Activated CD4-positive, alpha-beta T cell treated with anti-CD3 and anti-CD28 coated beads for 4 hours (primary cell): ENCODE data around the gene PCDHGA3.
"Not testable (repeated sequence)": the region's sequence is repeated elsewhere in the genome, so short reads cannot be mapped to it uniquely, and the experiment has no call there.

Source experiments
- DNase-seq, 2 donors: peaks; one replicate each; pipeline ENCODE4 v3.0.0-alpha.2; 2020

Gene PCDHGA3

DNA sequence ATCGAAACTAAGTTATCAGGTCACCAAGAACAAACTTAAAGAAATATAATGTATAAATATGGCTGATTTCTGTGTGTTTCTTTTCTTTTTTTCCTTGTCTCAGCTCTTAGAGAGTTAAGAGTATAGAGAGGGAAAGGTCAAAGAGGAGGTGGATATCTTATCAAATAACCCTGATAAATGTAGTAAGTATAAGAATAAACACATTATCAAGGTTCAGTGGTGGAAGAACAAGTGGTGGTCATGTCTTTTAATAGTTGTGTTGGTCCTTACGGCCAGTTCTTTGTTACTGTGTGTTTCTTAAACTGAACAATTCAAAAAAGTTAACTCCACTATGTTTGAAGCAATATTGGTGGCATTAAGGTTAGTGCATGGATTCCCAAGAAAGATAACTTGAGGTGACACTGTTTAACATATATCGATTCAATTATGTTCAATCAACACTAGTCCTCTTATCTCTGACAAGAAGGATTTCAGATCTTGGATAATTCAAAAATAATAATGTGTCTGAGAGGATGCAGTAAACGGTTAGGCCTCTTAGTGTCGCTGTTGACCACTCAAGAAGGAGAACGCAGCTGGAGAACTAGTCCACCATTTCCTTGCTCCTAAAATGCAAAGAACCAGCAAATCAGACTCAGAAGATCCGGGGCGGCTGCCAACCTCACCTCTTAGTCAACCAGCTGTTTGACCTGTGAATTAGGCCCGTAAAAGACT is at the start of gene PCDHGA3:
PCDHGA3 (plus strand) TSS at position 588 of the 711 bp plus-strand sequence. CDS start 205 bp downstream, outside the sequence.
- DNase-seq: no peak

DNA sequence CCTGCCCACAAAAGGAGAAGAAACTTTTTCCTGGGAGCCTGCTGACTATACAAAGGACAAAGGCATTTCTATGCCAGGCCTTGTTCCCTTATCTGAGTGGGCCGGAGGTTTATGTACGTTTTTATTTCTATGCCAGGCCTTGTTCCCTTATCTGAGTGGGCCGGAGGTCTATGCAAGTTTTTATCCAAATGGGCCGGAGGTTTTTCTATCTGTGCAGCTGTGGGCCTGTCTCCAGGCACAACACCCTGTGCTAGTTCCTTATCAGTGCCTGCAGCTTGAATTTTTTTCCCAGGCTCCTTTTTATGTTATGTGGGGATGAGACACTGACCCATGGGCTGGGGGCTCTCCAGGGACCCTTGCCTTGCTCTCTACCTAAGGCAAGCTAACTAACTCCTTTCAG is 45.3 kb upstream of the PCDHGA3 start:
- no peak for DNase-seq

- DNase-seq: no peak
Measured at GRCh38 chr5:141303756-141304155, 39.9 kb upstream of the PCDHGA3 start, which contains the start of gene SLC25A2. Gene SLC25A2, minus strand, starts transcription at chr5:141304049. Its CDS starts 184 bp downstream, at chr5:141303865.

- DNase-seq: no peak
Measured at GRCh38 chr5:141306630-141307029, 37.0 kb upstream of the PCDHGA3 start.

GRCh38 chr5:141313711-141314110 is 29.9 kb upstream of the PCDHGA3 start:
- DNase-seq: no peak

DNA sequence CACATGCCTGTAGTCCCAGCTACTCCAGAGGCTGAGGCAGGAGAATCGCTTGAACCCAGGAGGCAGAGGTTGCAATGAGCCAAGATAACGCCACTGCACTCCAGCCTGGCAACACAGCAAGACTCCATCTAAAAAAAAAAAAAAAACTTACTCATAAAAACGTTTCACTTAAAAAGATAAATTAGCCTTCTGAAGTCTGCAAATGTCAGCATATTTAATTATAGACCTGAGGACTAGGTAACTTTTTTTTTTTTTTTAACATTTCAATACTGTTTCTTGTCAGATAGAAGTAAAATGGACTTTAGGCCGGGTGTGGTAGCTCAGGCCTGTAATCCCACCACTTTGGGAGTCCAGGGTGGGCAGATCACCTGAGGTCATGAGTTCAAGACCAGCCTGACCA is 26.7 kb upstream of the PCDHGA3 start:
- DNase-seq: not testable (repeated sequence)

GRCh38 chr5:141319202-141319601 is 24.4 kb upstream of the PCDHGA3 start:
- DNase-seq: no peak

DNA sequence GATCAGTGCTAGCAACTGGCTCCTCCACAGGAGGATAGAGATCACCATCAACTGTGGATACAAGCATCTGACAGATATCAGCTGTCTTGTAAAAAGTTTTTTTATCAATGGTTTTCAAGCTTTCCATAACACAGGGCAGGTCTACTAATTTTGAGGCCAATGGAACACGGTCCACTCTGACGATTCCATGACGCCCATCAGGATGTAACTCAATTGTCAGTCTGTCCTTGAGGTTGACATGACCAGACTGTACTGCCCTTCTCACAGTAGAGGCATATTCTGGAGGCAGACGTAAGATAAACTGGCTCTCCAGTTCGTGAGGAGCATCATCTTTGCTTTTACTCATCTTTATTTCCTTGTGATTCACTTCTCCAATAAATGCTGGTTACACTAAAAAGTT is 23.9 kb upstream of the PCDHGA3 start:
- no peak for DNase-seq

DNA sequence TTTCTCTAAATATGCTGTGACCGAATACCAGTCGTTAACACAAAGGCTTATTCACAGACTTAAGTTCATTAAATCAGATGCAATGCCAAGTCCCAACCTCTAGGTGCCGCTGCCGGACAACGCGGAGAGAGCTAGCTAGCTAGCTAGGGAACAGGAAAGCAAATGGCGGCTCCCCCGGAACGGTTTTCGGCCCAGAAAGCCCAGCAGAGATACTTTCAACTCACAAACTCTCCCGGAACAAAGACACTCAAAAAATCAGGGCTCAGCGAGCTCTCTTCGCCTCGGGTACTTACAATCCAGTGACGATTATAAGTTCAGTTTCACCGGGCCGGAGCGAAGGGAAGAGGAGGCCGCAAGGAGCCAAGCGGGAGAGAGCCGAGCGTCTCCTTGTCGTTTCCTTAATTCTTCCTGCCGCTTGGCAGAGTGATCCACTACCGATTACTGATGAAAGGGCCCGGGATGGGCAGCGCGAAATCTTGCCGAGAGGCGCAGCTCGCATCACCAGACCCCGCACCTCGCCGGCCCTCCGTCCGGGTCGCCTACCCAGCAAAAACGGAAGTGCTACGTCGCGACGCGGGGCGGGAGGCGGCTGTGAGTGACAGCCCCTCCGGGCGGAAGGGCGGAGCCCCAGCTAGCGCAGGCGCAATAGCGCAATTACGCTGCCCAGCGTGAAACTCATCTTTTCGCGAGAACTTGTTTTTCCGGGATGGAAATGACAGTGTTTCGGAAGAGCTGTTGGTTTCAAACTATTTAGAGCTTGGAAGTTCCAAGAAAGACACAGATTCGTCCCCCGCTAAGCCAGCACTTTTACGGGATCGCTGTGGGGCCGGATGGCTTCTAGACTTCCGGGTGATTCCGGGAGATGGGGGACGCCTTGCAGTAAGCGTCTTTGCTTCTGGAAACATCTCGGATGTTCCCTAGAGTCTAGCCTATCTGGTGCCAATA is 23.1 kb upstream of the PCDHGA3 start, which contains the start of gene TAF7:
TAF7 (minus strand) TSS at position 560 of the 945 bp plus-strand sequence. CDS start 740 bp downstream, outside the sequence.
- DNase-seq: peak; percentile 90 to 91

GRCh38 chr5:141322261-141322660 is 21.4 kb upstream of the PCDHGA3 start:
- no peak for DNase-seq

DNA sequence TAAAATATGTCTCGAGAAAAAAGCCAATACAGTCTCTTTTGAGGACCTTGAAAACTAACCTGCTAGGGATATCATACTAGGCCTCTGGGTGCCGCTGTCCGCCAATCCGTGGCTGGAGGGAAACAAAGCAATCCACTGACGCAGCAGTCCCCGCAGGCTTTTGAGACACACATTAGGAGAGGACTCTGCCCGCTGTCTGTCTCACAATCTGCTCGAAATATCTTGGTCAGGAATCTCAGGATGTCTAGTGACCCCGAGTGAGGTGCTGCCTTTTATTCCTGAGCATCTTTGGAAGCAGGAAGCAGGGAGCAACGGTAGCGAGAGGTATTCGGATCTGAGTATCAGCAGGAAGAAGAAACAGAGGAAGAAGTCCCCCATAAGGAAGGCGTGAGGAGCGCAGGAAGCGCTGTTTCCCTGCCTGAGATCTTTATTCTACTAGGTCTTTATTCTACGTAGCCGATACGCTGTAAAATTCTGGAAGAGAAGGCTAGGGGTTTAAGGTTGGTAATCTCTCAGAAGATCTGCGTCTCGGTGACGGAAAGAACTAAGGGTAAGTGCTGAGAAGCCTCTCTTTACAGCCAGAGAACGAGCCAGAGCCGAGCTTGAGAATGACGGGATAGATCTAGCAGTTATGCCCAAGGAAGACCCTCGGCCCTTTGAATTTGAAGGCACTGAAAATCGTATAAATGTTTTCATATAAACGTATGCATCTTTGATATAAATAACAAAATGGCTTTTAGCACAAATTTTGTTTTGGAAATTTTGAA is 17.4 kb upstream of the PCDHGA3 start:
- peak; percentile 61 to 67 for DNase-seq

DNA sequence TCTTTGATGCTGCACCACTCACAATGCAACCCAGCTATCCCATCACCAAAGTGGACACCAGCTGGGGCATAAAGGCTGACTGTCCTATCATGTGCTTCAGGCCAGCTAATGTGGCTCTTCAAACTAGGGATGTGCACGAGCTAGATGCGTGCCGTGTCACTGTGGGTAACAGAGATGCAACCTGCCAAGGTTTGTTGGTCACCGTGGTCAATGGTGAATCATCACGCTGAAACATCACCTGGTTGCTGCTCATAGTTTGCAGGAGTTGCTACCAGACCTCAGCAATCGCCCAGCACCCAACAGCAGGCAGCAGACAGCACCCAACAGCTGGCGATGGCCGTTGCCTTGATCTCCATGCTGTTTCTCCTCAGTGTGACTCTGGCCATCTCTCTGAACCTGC is 15.4 kb upstream of the PCDHGA3 start:
- DNase-seq: no peak

DNA sequence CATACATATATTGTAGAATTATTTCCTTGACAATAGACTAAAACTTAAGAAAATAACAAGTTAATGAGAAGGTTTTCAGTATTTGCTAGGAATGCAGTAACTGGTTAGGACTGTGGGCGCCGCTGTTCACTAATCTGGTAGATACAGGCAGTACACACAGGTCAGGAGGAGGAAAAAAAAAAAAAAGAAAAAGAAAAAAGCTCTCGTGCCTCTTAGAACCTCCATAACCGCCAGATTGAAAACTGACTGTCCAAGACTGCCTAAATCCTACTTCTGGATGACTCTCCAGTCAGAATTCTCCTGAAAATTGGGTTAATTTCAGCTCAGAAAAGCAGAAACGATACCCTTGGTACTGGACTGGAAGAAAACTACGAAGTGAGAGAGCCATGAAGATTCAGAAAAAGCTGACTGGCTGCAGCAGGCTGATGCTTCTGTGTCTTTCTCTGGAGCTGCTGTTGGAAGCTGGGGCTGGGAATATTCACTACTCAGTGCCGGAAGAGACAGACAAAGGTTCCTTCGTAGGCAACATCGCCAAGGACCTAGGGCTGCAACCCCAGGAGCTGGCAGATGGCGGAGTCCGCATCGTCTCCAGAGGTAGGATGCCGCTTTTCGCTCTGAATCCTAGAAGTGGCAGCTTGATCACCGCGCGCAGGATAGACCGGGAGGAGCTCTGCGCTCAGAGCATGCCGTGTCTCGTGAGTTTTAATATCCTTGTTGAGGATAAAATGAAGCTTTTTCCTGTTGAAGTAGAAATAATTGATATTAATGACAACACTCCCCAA is 13.1 kb upstream of the PCDHGA3 start, which contains the start of gene PCDHGA1:
PCDHGA1 (plus strand) TSS at position 216 of the 782 bp plus-strand sequence.
- no peak for DNase-seq

GRCh38 chr5:141332571-141332970 is 11.1 kb upstream of the PCDHGA3 start:
- DNase-seq: not testable (repeated sequence)

DNA sequence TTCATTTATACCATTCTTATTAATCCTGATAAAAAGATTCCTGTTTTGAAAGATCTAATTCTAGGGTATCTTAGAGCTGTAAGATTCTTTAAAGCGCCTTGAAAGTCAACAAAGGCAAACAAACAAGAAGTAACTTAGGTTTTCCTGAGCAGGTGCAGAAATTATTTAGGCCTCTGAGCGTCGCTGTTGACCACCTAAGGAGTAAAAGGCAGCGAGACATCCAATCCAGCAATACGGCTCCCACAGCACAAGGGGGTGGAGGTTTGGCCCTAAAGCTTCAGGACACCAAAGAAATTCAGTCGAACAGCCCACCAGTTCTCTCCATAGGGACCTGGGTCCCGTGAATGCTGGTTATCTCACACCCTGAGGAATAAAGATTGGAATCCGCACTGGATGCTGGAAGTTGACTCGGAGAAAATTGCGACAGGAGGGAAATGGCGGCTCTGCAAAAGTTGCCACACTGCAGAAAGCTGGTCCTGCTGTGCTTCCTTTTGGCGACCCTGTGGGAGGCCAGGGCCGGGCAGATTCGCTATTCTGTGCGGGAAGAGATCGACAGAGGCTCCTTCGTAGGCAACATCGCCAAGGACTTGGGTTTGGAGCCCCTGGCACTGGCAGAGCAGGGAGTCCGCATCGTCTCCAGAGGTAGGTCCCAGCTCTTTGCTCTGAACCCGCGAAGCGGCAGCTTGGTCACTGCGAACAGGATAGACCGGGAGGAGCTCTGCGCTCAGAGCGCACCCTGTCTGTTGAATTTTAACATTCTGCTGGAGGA is 4.9 kb upstream of the PCDHGA3 start, which contains the start of gene PCDHGA2:
PCDHGA2 (plus strand) TSS at position 223 of the 769 bp plus-strand sequence.
- no peak for DNase-seq

- not testable (repeated sequence) for DNase-seq
Measured at GRCh38 chr5:141340781-141341354, 2.8 kb upstream of the PCDHGA3 start.

GRCh38 chr5:141342773-141343172 is 856 bp upstream of the PCDHGA3 start:
- no peak for DNase-seq

DNA sequence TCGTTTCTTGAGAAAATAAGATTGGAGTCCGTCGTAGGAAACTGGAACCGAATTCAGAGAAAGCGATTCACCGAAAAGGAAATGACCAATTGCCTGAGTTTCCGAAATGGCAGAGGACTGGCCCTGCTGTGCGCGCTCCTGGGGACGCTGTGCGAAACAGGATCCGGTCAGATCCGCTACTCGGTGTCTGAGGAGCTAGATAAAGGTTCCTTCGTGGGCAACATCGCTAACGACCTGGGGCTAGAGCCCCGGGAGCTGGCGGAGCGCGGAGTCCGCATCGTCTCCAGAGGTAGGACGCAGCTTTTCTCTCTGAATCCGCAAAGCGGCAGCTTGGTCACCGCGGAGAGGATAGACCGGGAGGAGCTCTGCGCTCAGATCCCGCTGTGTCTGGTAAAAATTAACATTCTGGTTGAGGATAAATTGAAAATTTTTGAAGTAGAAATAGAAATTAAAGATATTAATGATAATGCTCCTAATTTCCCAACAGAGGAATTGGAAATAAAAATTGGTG is 379 bp downstream of the PCDHGA3 start:
- DNase-seq: no peak

GRCh38 chr5:141345327-141345726 is 1.7 kb downstream of the PCDHGA3 start:
- no peak for DNase-seq

GRCh38 chr5:141346017-141346416 is 2.4 kb downstream of the PCDHGA3 start:
- not testable (repeated sequence) for DNase-seq
